ENCODE data around the gene PITX1.

The PITX1 gene

GRCh38 chr5:135046661-135047346 is 12.8 kb upstream of the PITX1 start:
- Histone ChIP-seq H3K27me3 (ENCODE audit: low read length) (no peaks in the 10 kb centered on the region), H2AFZ (ENCODE audit: low read depth, low read length, severe bottlenecking) (no peak overlapping the region), H3K9me2 (replicated peaks; ENCODE audit: insufficient read depth, low read length) (no peaks in the 10 kb centered on the region), H3K9me3 (ENCODE audit: insufficient read depth, low read length) (no peaks in the 10 kb centered on the region), H3K4me2 (ENCODE audit: low read depth, low read length, poor library complexity, severe bottlenecking) (no peak overlapping the region), H3K4me3 (ENCODE audit: insufficient read depth, low read length, poor library complexity, severe bottlenecking) (no peak overlapping the region), H3K27ac (ENCODE audit: low read depth, low read length) (no peak overlapping the region), H3K36me3 (ENCODE audit: low read length) (no peaks in the 10 kb centered on the region), H4K20me1 (ENCODE audit: low read depth, low read length) (no peaks in the 10 kb centered on the region), H3F3A (ENCODE audit: insufficient read depth) (no peaks in the 10 kb centered on the region), H3K79me2 (ENCODE audit: insufficient read depth, low read length) (no peaks in the 10 kb centered on the region), H3K9ac (ENCODE audit: low read length) (no peak overlapping the region)
- TF ChIP-seq CTCF (IDR thresholded peaks at IDR 0.05; ENCODE audit: insufficient read depth, low read length, poor library complexity, severe bottlenecking): no peak
- TF ChIP-seq EZH2phosphoT487 (conservative IDR thresholded peaks at IDR 0.05; ENCODE audit: low read length): no peak

- H3K4me2 ChIP-seq (ENCODE audit: low read depth, low read length, poor library complexity, severe bottlenecking): no peak overlapping the region
- H3K36me3 ChIP-seq (ENCODE audit: low read length): no peaks in the 10 kb centered on the region
- H3K9me3 ChIP-seq (ENCODE audit: insufficient read depth, low read length): no peaks in the 10 kb centered on the region
- H3K9me2 ChIP-seq (replicated peaks; ENCODE audit: insufficient read depth, low read length): no peaks in the 10 kb centered on the region
- H3K27ac ChIP-seq (ENCODE audit: low read depth, low read length): no peak overlapping the region
- H3F3A ChIP-seq (ENCODE audit: insufficient read depth): no peaks in the 10 kb centered on the region
- no peaks in the 10 kb centered on the region for H3K27me3 ChIP-seq (ENCODE audit: low read length)
- H3K4me3 ChIP-seq (ENCODE audit: insufficient read depth, low read length, poor library complexity, severe bottlenecking): no peak overlapping the region
- H3K9ac ChIP-seq (ENCODE audit: low read length): no peak overlapping the region
- no peaks in the 10 kb centered on the region for H4K20me1 ChIP-seq (ENCODE audit: low read depth, low read length)
- no peak for TF ChIP-seq CTCF (IDR thresholded peaks at IDR 0.05; ENCODE audit: insufficient read depth, low read length, poor library complexity, severe bottlenecking)
- no peaks in the 10 kb centered on the region for H3K79me2 ChIP-seq (ENCODE audit: insufficient read depth, low read length)
- H2AFZ ChIP-seq (ENCODE audit: low read depth, low read length, severe bottlenecking): no peak overlapping the region
Measured at GRCh38 chr5:135045488-135045887, 11.5 kb upstream of the PITX1 start.

- no peak overlapping the region for H2AFZ ChIP-seq (ENCODE audit: low read depth, low read length, severe bottlenecking)
- H3K79me2 ChIP-seq (ENCODE audit: insufficient read depth, low read length): no peaks in the 10 kb centered on the region
- H3K36me3 ChIP-seq (ENCODE audit: low read length): no peaks in the 10 kb centered on the region
- no peak overlapping the region for H3K4me2 ChIP-seq (ENCODE audit: low read depth, low read length, poor library complexity, severe bottlenecking)
- no peaks in the 10 kb centered on the region for H3K27me3 ChIP-seq (ENCODE audit: low read length)
- H3K9me2 ChIP-seq (replicated peaks; ENCODE audit: insufficient read depth, low read length): no peaks in the 10 kb centered on the region
- H3K27ac ChIP-seq (ENCODE audit: low read depth, low read length): no peak overlapping the region
- H3K9me3 ChIP-seq (ENCODE audit: insufficient read depth, low read length): no peaks in the 10 kb centered on the region
- no peaks in the 10 kb centered on the region for H4K20me1 ChIP-seq (ENCODE audit: low read depth, low read length)
- no peak overlapping the region for H3K4me3 ChIP-seq (ENCODE audit: insufficient read depth, low read length, poor library complexity, severe bottlenecking)
- H3K9ac ChIP-seq (ENCODE audit: low read length): no peak overlapping the region
- no peaks in the 10 kb centered on the region for H3F3A ChIP-seq (ENCODE audit: insufficient read depth)
- no peak for TF ChIP-seq CTCF (IDR thresholded peaks at IDR 0.05; ENCODE audit: insufficient read depth, low read length, poor library complexity, severe bottlenecking)
- TF ChIP-seq EZH2phosphoT487 (conservative IDR thresholded peaks at IDR 0.05; ENCODE audit: low read length): no peak
Measured at GRCh38 chr5:135042595-135042994, 8.6 kb upstream of the PITX1 start.
